Upper lobe of left lung (tissue), 6 donors: ENCODE results near the gene WDR70. TPM values are rescaled to one million over a fixed set of nuclear protein-coding genes. Genes with fewer than 3 reads are reported as not detected.

Source experiments
- ATAC-seq, 2 donors: fragments of 200-7000 bp; cut with Tn5 transposase; one replicate each; pipeline ENCODE4 v1.9.1; 2022; ENCODE audit warnings: mild to moderate bottlenecking in 2 of 2, moderate library complexity in 2 of 2; ENCODE audit not compliant: low FRiP score in 2 of 2
- DNase-seq, 2 donors: peaks; one replicate each; pipeline ENCODE4 v3.0.0-alpha.2; 2019 to 2020
- H3K27ac ChIP-seq, 4 donors: fragments of 200-600 bp; sonication (generic); one replicate each; pipeline ENCODE4 v1.5.1; 2016 to 2019
- H3K27me3 ChIP-seq, 4 donors: fragments of 200-600 bp; sonication (generic); one replicate each; pipeline ENCODE4 v1.5.1; 2017 to 2019
- H3K36me3 ChIP-seq, 4 donors: fragments of 200-600 bp; sonication (generic); one replicate each; pipeline ENCODE4 v1.5.1; 2016 to 2019
- H3K4me1 ChIP-seq, 4 donors: fragments of 200-600 bp; sonication (generic); one replicate each; pipeline ENCODE4 v1.5.1; 2018 to 2019
- H3K4me3 ChIP-seq, 4 donors: fragments of 200-600 bp; sonication (generic); one replicate each; pipeline ENCODE4 v1.5.1; 2017 to 2019; ENCODE audit warnings: mild to moderate bottlenecking in 2 of 4, moderate library complexity in 1 of 4
- H3K9me3 ChIP-seq, 4 donors: fragments of 200-600 bp; sonication (generic); one replicate each; pipeline ENCODE4 v1.5.1; 2018 to 2019
- EP300 ChIP-seq, 4 donors: sonication (generic); formaldehyde crosslinking; IDR thresholded peaks; one replicate each; pipeline ENCODE4 v1.5.1; 2017; ENCODE audit warnings: antibody characterized with exemption in 4 of 4, control low read depth in 2 of 4
- POLR2A ChIP-seq, 4 donors: fragments of 450-650 bp; IDR thresholded peaks; one replicate each; pipeline ENCODE4 v1.5.1; 2016 to 2017; ENCODE audit warnings: antibody characterized with exemption in 4 of 4, mild to moderate bottlenecking in 2 of 4
- POLR2AphosphoS5 ChIP-seq, 2 donors: sonication (generic); formaldehyde crosslinking; IDR thresholded peaks; one replicate each; pipeline ENCODE4 v1.5.1; 2017; ENCODE audit warnings: antibody characterized with exemption in 2 of 2
- WGBS, 2 donors: methylation state at CpG; one replicate each; pipeline ENCODE4 v1.1.5; 2017 to 2018; 5-methylcytosine and 5-hydroxymethylcytosine counted together
- total RNA-seq, 6 donors: library from RNA; depleted of rRNA in 4 of 6; stranded (reverse); fragments of >200 nt in 4 of 6; gene quantifications; one replicate each; pipeline versions ENCODE4 v1.1.0 to v1.2.1, GENCODE V29; 2016 to 2021
- TF ChIP-seq, protein P1 (sequence below), 6 experiments: fragments of 450-650 bp in 4 of 6; fragments of 200-600 bp in 2 of 6; sonication (generic) in 2 of 6; IDR thresholded peaks; one replicate each; pipeline ENCODE4 v1.5.1; 2016 to 2019; ENCODE audit warnings: antibody characterized with exemption in 6 of 6
- donor health status: DM: no; HTN: no; CAD: no; lungs with moderate emphysema.
- donor health status: DM: no; HTN: yes; CAD: no; lungs with severe emphysema.

The WDR70 gene
- total RNA-seq, 6 donors from 2014 or later, result 20.7 to 75.4 (median 27.9) TPM

DNA sequence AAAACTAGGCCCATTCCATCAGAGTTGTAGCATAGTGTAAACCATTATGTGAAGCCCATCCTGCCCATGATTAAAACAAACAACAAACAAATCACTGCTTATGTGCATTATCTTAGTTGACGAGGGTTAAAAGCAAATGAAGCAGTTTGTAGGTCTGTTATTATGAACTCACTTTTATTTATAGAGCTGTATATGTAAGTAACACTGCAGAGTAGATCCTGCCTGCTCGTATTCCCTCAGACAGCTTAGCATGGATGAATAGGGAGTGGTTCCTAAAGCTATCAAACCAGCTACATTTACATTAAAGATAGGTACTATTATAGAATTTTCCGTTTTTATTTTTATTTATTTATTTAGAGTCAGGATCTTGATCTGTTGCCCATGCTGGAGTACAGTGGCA lies 348.1 kb downstream of the WDR70 start:
- TF ChIP-seq POLR2AphosphoS5 (IDR thresholded peaks at IDR 0.05) (no peak), EP300 (IDR thresholded peaks at IDR 0.05) (no peak), POLR2A (IDR thresholded peaks at IDR 0.05) (no peak)
- TF ChIP-seq, protein P1, sequence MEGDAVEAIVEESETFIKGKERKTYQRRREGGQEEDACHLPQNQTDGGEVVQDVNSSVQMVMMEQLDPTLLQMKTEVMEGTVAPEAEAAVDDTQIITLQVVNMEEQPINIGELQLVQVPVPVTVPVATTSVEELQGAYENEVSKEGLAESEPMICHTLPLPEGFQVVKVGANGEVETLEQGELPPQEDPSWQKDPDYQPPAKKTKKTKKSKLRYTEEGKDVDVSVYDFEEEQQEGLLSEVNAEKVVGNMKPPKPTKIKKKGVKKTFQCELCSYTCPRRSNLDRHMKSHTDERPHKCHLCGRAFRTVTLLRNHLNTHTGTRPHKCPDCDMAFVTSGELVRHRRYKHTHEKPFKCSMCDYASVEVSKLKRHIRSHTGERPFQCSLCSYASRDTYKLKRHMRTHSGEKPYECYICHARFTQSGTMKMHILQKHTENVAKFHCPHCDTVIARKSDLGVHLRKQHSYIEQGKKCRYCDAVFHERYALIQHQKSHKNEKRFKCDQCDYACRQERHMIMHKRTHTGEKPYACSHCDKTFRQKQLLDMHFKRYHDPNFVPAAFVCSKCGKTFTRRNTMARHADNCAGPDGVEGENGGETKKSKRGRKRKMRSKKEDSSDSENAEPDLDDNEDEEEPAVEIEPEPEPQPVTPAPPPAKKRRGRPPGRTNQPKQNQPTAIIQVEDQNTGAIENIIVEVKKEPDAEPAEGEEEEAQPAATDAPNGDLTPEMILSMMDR (IDR thresholded peaks at IDR 0.05), result no peak
- H3K27me3 ChIP-seq, result no peaks in the 10 kb centered on the region
- no peak overlapping the region for H3K4me3 ChIP-seq
- ATAC-seq (no peak), DNase-seq (no peak)
- H3K4me1 ChIP-seq, result no peaks in the 10 kb centered on the region
- WGBS, 2 donors, result 94 to 96% methylated on average over 3 of the region's 3 CpGs
- no peaks in the 10 kb centered on the region for H3K9me3 ChIP-seq
- H3K27ac ChIP-seq, result no peak overlapping the region
- peaks cover 6 to 37% (median 16%) of the 10 kb centered on the region in 4 donors for H3K36me3 ChIP-seq

DNA sequence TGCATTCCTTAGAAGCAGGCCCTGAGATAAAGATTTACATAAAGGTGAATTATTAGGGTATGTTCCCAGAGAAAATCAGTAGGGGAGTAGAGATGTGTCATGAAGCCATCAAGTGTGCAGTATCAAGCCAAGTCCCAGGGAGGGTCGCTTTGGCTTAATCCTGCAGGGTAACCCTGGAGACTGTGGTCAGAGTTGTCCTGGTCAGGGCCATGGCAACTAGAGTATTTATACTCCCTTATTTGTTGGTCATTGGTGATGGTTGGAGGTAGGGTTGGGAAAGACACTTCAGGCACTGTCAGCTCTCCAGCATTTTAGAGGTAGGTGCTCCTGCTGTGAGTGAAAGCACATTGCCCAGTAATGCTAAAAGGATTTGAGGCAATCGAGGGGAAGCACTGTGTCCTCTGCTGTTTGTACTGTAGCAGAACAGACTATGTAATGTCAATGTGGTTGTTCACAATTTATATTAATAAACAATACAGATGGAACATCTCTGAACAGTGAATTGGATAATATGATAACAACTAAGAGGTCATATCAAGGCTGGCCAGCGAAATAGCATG lies 351.9 kb downstream of the WDR70 start:
- Histone ChIP-seq H3K4me1 (no peaks in the 10 kb centered on the region), H3K27ac (no peak overlapping the region), H3K9me3 (no peaks in the 10 kb centered on the region), H3K36me3 (peaks cover 6 to 31% (median 16%) of the 10 kb centered on the region in 4 donors), H3K27me3 (no peaks in the 10 kb centered on the region), H3K4me3 (no peak overlapping the region)
- ATAC-seq (no peak), DNase-seq (no peak)
- TF ChIP-seq, protein P1 (IDR thresholded peaks at IDR 0.05), result no peak
- TF ChIP-seq EP300 (IDR thresholded peaks at IDR 0.05) (no peak), POLR2AphosphoS5 (IDR thresholded peaks at IDR 0.05) (no peak), POLR2A (IDR thresholded peaks at IDR 0.05) (no peak)
- WGBS, 2 donors, result 82 to 89% methylated on average over 3 of the region's 3 CpGs

DNA sequence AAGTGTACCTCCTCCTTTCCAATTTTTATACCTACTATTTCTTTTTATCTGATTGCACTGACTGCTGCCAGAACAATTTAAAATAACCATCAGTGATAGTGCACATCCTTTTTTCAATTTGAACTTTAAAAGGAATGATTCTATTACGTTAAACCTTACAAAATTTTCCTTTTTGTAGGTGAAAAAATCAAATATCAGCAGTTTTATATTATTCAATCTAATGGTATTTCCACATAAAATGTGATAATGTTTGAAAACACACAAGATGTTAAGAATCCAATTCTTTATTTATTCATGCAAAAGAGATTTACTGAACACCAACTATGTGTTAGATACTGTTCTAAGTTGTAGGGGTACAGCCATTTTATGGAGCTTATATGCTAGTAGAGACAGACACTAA lies 355.0 kb downstream of the WDR70 start:
- TF ChIP-seq, protein P1 (IDR thresholded peaks at IDR 0.05), result no peak
- TF ChIP-seq POLR2A (IDR thresholded peaks at IDR 0.05), result no peak
- TF ChIP-seq POLR2AphosphoS5 (IDR thresholded peaks at IDR 0.05), result no peak
- no peak for TF ChIP-seq EP300 (IDR thresholded peaks at IDR 0.05)
- WGBS, 2 donors, result 0 to 2% methylated on average over 1 of the region's 1 CpG
- Histone ChIP-seq H3K27ac (no peak overlapping the region), H3K4me1 (peaks cover 0 to 7% (median 3%) of the 10 kb centered on the region in 4 donors), H3K4me3 (no peak overlapping the region), H3K36me3 (peaks cover 0 to 17% (median 2%) of the 10 kb centered on the region in 4 donors), H3K27me3 (no peaks in the 10 kb centered on the region), H3K9me3 (no peaks in the 10 kb centered on the region)
- ATAC-seq (no peak), DNase-seq (no peak)

DNA sequence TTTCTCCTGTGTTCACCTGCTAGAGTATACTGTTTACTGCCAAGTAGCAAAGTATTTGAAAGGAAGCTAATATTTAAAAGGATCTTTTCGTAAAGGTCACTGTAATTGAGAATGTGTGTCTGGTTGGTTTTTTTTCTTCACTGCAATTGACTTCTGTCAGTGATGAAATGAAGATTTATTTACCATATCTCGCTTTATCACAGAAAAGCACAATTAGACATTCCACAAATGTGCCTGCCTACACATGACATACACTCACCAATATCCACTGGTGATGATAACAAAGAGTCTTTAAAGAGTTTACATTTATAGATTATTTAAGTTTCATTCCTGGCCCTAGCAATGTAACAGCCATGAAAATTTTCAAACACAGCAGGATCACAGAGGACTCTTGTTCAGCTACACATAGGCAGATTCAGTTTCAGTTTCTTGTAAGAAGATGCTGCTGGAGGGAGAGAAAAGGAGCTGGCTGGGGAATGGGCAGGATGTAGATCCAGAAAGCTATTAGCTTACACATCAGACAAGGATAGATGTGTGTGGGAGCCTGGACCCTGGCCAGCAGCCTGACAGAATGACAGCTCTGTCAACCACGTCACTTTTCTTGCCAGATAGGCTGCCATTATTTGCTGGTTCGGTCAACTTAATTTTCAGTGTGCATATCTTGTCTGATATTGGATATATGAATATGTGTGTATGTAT lies 356.7 kb downstream of the WDR70 start:
- Histone ChIP-seq H3K27me3 (no peaks in the 10 kb centered on the region), H3K27ac (no peak overlapping the region), H3K36me3 (peaks cover 0 to 12% (median 1%) of the 10 kb centered on the region in 4 donors), H3K9me3 (no peaks in the 10 kb centered on the region), H3K4me3 (no peak overlapping the region), H3K4me1 (peaks cover 0 to 7% (median 3%) of the 10 kb centered on the region in 4 donors)
- no peak for TF ChIP-seq EP300 (IDR thresholded peaks at IDR 0.05)
- TF ChIP-seq POLR2AphosphoS5 (IDR thresholded peaks at IDR 0.05), result no peak
- TF ChIP-seq, protein P1 (IDR thresholded peaks at IDR 0.05), result no peak
- no peak for TF ChIP-seq POLR2A (IDR thresholded peaks at IDR 0.05)
- 62 to 74% methylated on average over 4 of the region's 4 CpGs for WGBS, 2 donors
- ATAC-seq, result no peak
- no peak for DNase-seq
